H1 (cell line): ENCODE data around the gene MECP2. TPM values are rescaled to one million over a fixed set of nuclear protein-coding genes. Genes with fewer than 3 reads are reported as not detected.

Experiments used
- CEBPB ChIP-seq: IDR thresholded peaks from 2 replicates; pipeline ENCODE4 v1.6.1; 2012; ENCODE audit warnings: low read depth, low read length
- CHD1 ChIP-seq: IDR thresholded peaks from 2 replicates; pipeline ENCODE4 v1.6.1; 2012; ENCODE audit warnings: low read depth, low read length, improper control_type of control experiment
- EZH2 ChIP-seq: fragments of 200-600 bp; sonication (generic); IDR thresholded peaks from 2 replicates; pipeline ENCODE4 v1.7.1; 2012; ENCODE audit warnings: low read depth, mild to moderate bottlenecking, moderate library complexity, low read length, inconsistent platforms; ENCODE audit not compliant: severe bottlenecking
- MAFK ChIP-seq: IDR thresholded peaks from 2 replicates; pipeline ENCODE4 v1.6.1; 2012; ENCODE audit warnings: low read depth, mild to moderate bottlenecking, improper control_type of control experiment, low read length
- RXRA ChIP-seq: IDR thresholded peaks from 2 replicates; pipeline ENCODE4 v1.6.1; 2011; ENCODE audit warnings: low read depth, mild to moderate bottlenecking, low read length, moderate library complexity; ENCODE audit not compliant: insufficient read depth
- SP1 ChIP-seq: IDR thresholded peaks from 2 replicates; pipeline ENCODE4 v1.6.1; 2011; ENCODE audit warnings: low read depth, low read length
- SP2 ChIP-seq: IDR thresholded peaks from 2 replicates; pipeline ENCODE4 v1.6.1; 2012; ENCODE audit warnings: mild to moderate bottlenecking, low read length, inconsistent platforms
- TAF1 ChIP-seq: IDR thresholded peaks from 2 replicates; pipeline ENCODE4 v1.6.1; 2011; ENCODE audit warnings: mild to moderate bottlenecking, low read depth, low read length
- polyA plus RNA-seq, 7 experiments: library from polyadenylated mRNA; depleted of rRNA in 3 of 7; stranded (reverse) in 5 of 7; unstranded in 2 of 7; fragments of >200 nt in 5 of 7; fragments of 200-250 nt in 2 of 7; gene quantifications; 1 replicate in 5 of 7; 2 replicates in 1 of 7; 4 replicates in 1 of 7; pipeline versions ENCODE4 v1.2.1 to v1.2.3, GENCODE V29; 2011 to 2013; ENCODE audit warnings: missing spikeins in 2 of 7, mixed read lengths in 2 of 7
- total RNA-seq: library from RNA; stranded (reverse); fragmentation: NEBNext Ultra II Directional; extraction: Animal tissue kit (Norgen Biotek cat#: 25700); gene quantifications from 2 replicates; pipeline ENCODE4 v1.2.1, GENCODE V29; 2021
- TF ChIP-seq, protein P1 (sequence below): IDR thresholded peaks from 2 replicates; pipeline ENCODE4 v1.6.1; 2012; ENCODE audit warnings: inconsistent platforms

The MECP2 gene
- total and polyA plus RNA-seq, 2 of the 8 experiments (the other 6 are each of a cell fraction or from before 2014, with no cell fraction given): 5.0 to 32.4 TPM

DNA sequence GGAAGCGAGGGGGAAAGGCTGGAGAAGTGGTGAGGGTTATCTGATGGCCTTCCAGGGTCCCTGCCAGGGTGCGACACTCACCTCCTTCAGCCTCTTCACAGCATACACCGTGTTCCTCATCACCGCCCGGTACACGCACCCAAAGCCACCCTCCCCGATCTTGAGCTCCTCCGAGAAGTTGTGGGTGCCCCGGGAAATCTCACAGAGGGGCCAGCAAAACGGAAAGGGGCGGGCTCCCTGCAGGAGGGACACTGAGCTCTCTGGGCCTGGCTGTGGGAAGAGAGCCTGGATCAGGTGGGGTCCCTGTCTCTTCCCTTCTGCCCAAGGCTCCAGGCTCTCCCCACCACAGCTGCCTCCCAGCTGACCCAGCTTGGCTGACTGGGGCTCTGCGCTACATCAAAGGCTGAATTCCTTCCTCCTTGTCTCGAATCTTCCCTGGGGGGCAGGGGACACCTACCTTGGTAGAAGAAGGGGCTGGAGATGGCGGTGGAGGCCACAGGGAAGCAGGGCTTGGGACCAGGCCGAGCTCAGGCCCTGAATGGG is 78.9 kb downstream of the MECP2 start (continued):
- TF ChIP-seq EZH2: no peak
- TF ChIP-seq MAFK: no peak
- no peak for TF ChIP-seq CHD1
- TF ChIP-seq RXRA: no peak
- TF ChIP-seq, protein P1, sequence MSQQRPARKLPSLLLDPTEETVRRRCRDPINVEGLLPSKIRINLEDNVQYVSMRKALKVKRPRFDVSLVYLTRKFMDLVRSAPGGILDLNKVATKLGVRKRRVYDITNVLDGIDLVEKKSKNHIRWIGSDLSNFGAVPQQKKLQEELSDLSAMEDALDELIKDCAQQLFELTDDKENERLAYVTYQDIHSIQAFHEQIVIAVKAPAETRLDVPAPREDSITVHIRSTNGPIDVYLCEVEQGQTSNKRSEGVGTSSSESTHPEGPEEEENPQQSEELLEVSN: no peak
- no peak for TF ChIP-seq CEBPB
- no peak for TF ChIP-seq SP1
- TF ChIP-seq TAF1: no peak
- no peak for TF ChIP-seq SP2
